NCI-H510A (cell line): ENCODE data around the gene IL26.

Source experiments
- DNase-seq: peaks from one replicate; lab custom pipeline; 2025; lab: John Stamatoyannopoulos, UW

IL26 gene

DNA sequence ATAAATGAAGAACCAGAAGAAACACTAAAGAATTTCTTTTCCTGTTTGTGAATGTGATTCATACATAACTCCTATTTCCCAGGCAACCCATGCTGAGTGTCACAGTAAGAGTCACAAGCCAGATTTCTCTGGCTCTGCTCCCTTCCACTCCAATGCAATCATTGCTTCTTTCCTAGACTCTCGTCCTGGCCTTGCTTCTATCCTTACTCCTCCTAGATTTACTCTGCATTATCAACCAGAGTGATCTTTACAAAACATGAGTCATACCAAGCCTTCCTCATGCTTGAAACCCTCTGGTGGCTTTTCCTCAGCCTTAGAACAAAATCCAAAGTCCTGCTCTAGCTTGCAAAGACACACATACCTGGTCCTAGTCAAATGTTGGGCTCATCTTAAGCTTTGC is 14.5 kb upstream of the IL26 start:
- no peak for DNase-seq

DNA sequence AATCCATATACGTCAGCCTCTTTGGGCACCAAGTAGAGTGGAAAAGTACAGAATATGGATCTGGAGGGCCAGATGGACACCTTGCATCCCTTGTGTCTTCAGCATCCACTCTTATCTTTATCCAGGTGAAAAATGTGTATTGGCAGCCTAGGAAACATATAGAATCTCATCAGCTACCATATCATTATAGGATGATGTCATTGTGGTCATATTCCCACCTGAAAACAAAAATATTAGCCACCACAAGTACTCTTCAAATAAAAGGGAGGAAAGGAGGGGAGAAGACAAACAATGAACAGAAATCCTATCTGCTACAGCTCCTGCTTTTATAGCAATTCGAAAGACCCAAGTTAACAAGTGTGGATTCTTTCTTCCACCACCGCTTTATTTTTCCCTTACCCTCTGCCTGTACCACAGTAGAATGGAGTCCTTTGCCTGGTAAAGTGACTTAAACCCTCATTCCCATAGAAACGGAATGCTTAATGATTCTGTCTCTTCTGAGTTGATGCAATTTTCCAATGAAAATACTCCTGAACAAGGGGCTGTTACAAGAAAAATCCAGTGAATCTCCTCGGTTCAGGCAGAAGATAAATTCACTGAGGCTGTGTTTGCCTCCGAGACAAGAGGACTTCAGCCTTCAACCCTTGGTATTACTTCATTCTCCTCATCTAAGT is 13.8 kb upstream of the IL26 start:
- no peak for DNase-seq

GRCh38 chr12:68237619-68238018 is 12.0 kb upstream of the IL26 start:
- no peak for DNase-seq

GRCh38 chr12:68237078-68237477 is 11.5 kb upstream of the IL26 start:
- DNase-seq = no peak

DNA sequence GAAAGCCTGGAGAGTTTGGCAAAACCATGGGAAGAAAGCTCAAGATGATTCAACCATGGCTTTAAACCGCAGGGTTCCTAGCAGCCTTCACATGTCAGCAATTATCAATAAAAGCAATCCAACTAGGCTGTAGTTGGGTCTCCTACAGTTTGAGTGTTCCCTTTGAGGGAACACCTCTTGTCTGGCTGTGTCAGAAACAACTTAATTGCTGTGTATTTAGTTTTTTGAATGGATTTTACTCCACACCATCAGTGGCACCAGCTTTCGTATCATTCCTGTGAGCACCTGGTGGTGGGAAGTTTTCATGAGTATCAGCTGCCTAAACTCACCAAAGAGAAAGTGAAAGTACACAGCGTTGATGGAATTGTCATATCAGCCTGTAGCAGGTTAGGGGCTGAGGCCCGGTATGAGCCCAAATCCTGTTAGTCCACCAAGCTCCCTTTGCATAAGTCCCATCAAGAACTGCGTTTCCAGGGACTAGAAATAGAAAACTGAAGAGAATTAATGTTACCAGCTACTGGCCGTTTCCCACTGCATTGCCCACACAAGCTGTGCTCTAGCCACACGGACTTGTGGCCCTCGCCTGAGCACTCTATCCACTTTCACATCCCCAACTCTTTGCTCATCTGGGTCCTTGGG is 10.9 kb upstream of the IL26 start:
- DNase-seq = no peak

GRCh38 chr12:68235576-68235975 is 10.0 kb upstream of the IL26 start:
- DNase-seq = no peak

- DNase-seq = no peak
These were observed 8.5 kb upstream of the IL26 start for GRCh38 chr12:68234140-68234539.

- DNase-seq = no peak
These were observed 7.9 kb upstream of the IL26 start for GRCh38 chr12:68233498-68233897.

- DNase-seq = no peak
These were observed 6.1 kb upstream of the IL26 start for GRCh38 chr12:68231691-68232090.

GRCh38 chr12:68231229-68231628 is 5.6 kb upstream of the IL26 start:
- DNase-seq = no peak

- no peak for DNase-seq
These were observed 4.3 kb upstream of the IL26 start for GRCh38 chr12:68229956-68230355.

- DNase-seq = no peak
These were observed 1.7 kb upstream of the IL26 start for GRCh38 chr12:68227356-68227755.

DNA sequence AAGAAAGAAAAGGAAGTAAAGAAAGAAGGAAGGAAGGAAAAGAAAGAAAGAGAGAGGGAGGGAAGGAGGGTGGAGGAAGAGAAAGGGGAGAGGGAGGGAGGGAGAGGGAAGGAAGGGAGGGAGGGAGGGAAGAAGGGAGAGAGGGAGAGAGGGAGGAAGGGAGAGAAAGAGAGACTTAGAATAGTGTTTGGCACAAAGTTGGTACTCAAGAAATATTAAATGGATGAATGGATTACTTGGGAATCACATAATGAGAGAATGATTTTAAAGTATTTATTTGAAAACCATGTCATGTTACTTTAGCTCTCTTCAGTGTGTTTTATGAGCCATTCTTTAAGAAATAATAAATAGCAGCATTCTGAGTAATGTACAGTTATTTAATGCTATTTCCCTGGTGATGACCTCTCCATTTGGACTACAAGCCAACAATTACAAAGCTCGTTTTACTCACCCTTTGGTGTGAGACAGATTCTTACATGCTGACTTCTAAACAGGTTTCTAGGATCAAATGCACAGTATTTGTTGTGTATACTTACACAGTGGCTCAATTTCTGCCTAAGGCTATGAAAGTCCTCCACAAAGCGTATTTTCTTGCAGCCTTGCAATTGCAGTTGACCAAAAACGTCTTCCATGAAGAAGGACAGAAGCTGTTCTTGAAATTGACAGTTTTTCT is 861 bp downstream of the IL26 start:
- no peak for DNase-seq

DNA sequence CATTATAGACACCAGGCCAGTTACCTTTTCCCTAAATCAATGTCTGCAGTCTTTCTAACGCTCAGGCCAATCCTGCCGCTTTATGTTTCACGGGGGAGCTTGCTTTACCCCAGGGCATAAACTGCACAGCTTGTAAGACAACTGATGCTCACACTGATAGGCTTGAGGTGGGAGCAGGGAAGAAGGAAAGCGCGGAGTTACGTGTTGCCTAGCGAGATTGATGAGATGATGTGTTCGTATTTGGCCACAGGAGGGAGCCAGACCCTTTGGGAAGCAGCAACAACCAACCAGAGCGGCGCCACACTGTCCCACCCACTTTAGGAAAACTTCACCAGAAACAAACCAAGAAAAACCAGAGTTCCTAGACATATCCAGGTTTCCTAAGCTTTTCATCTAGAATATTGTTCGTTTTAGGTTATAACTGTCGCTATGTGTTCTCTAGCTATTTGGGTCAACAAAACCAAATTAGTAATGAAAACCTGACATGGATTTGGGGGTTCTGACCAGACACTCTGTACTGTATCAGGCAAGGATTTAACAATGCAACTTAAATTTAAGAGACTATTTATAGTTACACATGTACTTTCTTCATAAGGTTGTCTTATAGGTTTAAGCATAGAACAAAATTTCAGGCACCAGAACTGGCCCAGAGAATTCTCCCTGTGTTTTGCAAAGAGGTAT is 2.4 kb downstream of the IL26 start:
- peak; percentile 32 for DNase-seq

GRCh38 chr12:68222326-68222725 is 3.3 kb downstream of the IL26 start:
- no peak for DNase-seq

DNA sequence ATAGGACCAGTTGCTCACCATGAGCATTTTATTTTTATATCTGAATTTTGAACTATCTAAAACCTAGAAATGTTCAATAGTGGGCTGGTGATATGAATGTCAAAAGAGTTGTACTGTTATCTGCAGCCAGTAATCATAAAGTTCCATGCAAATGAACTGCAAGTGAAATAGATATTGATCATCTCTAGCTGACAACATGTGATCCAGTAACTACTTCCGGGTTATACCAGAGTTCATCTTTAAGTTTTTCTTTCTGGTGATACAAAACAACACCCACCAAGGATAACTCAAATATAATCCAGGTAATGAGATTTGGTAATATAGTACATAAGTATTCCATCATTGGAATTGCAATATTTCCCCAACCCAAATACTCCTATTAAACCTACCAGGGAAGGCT is 4.1 kb downstream of the IL26 start:
- no peak for DNase-seq

DNA sequence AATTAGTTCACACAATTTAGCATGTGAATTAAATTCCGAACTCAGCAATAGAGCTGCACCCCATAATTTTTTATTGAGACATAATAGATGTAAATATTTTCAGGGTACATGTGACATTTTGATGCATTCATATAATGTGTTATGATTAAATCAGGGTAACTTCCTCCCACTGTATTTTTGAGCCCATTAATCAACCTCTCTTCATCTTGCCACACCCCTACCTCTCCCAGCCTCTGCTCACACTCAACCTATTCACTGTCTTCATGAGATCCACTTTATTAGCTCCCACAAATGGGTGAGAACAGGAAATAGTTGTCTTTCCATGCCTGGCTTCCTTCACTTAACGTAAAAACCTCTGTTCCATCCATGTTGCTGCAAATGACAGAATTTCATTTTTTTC is 14.7 kb downstream of the IL26 start:
- DNase-seq = no peak

- DNase-seq = peak; percentile 12
These were observed 16.4 kb downstream of the IL26 start for GRCh38 chr12:68209048-68209728.

- no peak for DNase-seq
These were observed 18.3 kb downstream of the IL26 start for GRCh38 chr12:68207276-68207675.

GRCh38 chr12:68206446-68206845 is 19.2 kb downstream of the IL26 start:
- no peak for DNase-seq

GRCh38 chr12:68203460-68203875 is 22.1 kb downstream of the IL26 start:
- DNase-seq = no peak

DNA sequence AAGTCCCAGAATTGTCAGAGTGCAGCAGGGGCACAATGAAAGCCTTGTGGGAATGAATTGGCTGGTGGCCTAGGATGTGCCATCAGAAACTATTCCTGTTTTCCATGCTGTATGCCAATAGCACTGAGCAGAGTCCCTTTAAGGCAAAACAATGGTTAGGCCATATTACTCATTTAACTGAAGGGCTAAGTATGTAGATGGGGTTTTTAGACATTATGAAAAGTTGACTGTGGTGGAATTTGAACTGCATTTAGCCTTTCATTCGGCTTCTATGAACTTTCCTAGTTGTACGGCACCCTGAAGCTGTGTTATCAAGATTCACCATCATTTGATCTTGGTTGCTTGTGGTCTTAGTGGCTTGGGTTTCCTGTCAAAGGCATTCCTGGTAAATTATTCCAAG is 24.8 kb downstream of the IL26 start:
- no peak for DNase-seq
